Mononuclear cell (primary cell): Measurements from ENCODE around the gene BCAS3. TPM values are rescaled to one million over a fixed set of nuclear protein-coding genes. Genes with fewer than 3 reads are reported as not detected.

Experiments
- H3K27me3 ChIP-seq: 2 replicates; pipeline ENCODE4 v1.6.0; 2011; ENCODE audit warnings: low read length, control low read depth; ENCODE audit not compliant: insufficient read depth
- H3K4me1 ChIP-seq: 2 replicates; pipeline ENCODE4 v1.5.1; 2011; ENCODE audit warnings: mild to moderate bottlenecking, low read length, control low read depth; ENCODE audit not compliant: insufficient read depth
- H3K4me3 ChIP-seq: 2 replicates; pipeline ENCODE4 v1.5.1; 2011; ENCODE audit warnings: mild to moderate bottlenecking, low read length, moderate library complexity
- H3K9me3 ChIP-seq: 2 replicates; pipeline ENCODE4 v1.5.1; 2011; ENCODE audit warnings: low read depth, mild to moderate bottlenecking, control low read depth, low read length
- total RNA-seq: library from RNA; depleted of rRNA; stranded (reverse); fragments of >200 nt; gene quantifications from one replicate; pipeline ENCODE4 v1.2.3, GENCODE V29; 2012

BCAS3 gene
- total RNA-seq, 1 donor: 23.9 TPM

- Histone ChIP-seq H3K4me3 (no peak overlapping the region), H3K4me1 (no peaks in the 10 kb centered on the region), H3K27me3 (no peaks in the 10 kb centered on the region), H3K9me3 (no peaks in the 10 kb centered on the region)
Measured at GRCh38 chr17:60712675-60713074, 35.0 kb downstream of the BCAS3 start.

- Histone ChIP-seq H3K9me3 (no peaks in the 10 kb centered on the region), H3K4me3 (no peak overlapping the region), H3K4me1 (no peaks in the 10 kb centered on the region), H3K27me3 (no peaks in the 10 kb centered on the region)
Measured at GRCh38 chr17:60713608-60714007, 36.0 kb downstream of the BCAS3 start.

- no peak overlapping the region for H3K4me3 ChIP-seq
- no peaks in the 10 kb centered on the region for H3K9me3 ChIP-seq
- H3K27me3 ChIP-seq: no peaks in the 10 kb centered on the region
- H3K4me1 ChIP-seq: no peaks in the 10 kb centered on the region
Measured at GRCh38 chr17:60716766-60717165, 39.1 kb downstream of the BCAS3 start.

GRCh38 chr17:60717814-60718213 lies 40.2 kb downstream of the BCAS3 start:
- Histone ChIP-seq H3K4me3 (no peak overlapping the region), H3K4me1 (no peaks in the 10 kb centered on the region), H3K27me3 (no peaks in the 10 kb centered on the region), H3K9me3 (no peaks in the 10 kb centered on the region)

GRCh38 chr17:60720763-60721531 lies 43.3 kb downstream of the BCAS3 start:
- Histone ChIP-seq H3K9me3 (no peaks in the 10 kb centered on the region), H3K4me1 (no peaks in the 10 kb centered on the region)

GRCh38 chr17:60724647-60725046 lies 47.0 kb downstream of the BCAS3 start:
- H3K4me1 ChIP-seq: no peaks in the 10 kb centered on the region
- H3K4me3 ChIP-seq: no peak overlapping the region
- H3K9me3 ChIP-seq: no peaks in the 10 kb centered on the region
- no peaks in the 10 kb centered on the region for H3K27me3 ChIP-seq

More at GRCh38 chr17:60720763-60721531, 43.3 kb downstream of the BCAS3 start:
- no peak overlapping the region for H3K4me3 ChIP-seq
- no peaks in the 10 kb centered on the region for H3K27me3 ChIP-seq

GRCh38 chr17:60729854-60730253 lies 52.2 kb downstream of the BCAS3 start:
- no peaks in the 10 kb centered on the region for H3K27me3 ChIP-seq
- no peaks in the 10 kb centered on the region for H3K9me3 ChIP-seq
- no peak overlapping the region for H3K4me3 ChIP-seq
- H3K4me1 ChIP-seq: peaks cover 4% of the 10 kb centered on the region

DNA sequence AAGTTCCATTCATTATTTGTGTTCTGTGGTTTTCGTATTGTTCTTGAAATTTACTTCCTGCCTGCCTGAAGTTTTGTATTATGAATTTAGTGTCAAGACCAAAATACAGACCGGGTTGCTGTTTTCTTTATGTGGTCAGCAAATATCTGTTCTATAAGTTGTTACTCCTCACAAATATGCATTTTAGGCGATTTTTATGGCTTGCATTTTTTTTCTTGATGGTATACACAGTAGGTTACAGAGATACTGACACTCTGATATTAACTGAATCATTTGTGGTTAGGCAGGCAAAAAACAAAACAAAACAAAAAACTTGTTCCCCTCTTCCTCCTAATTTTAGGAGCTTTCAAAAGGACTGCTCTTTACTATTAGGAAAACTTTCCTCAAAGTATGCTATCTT lies 52.6 kb downstream of the BCAS3 start:
- no peaks in the 10 kb centered on the region for H3K27me3 ChIP-seq
- peaks cover 4% of the 10 kb centered on the region for H3K4me1 ChIP-seq
- no peak overlapping the region for H3K4me3 ChIP-seq
- H3K9me3 ChIP-seq: no peaks in the 10 kb centered on the region

GRCh38 chr17:60738287-60738686 lies 60.6 kb downstream of the BCAS3 start:
- Histone ChIP-seq H3K4me1 (no peaks in the 10 kb centered on the region), H3K27me3 (no peaks in the 10 kb centered on the region), H3K4me3 (no peak overlapping the region), H3K9me3 (no peaks in the 10 kb centered on the region)

DNA sequence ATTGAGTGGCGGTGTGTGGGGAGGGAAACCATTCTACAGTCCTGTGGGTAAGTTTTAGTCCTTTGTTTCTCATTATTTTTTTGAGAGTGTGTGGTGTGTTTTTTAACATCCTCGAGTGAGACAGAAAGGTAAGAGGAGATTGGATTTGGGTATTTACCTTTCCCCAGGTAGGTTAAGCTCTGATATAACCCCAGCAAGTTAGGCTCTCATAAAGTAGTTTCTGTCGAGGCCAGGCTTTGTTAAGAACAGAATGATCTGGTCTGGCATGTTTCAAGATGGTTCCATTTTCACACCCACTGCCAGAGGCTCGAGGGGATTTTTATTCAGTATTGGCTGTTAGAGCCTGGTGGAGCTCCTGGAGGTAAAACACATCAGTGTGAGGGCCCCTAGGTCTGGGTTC lies 62.9 kb downstream of the BCAS3 start:
- Histone ChIP-seq H3K4me1 (no peaks in the 10 kb centered on the region), H3K4me3 (no peak overlapping the region), H3K9me3 (no peaks in the 10 kb centered on the region), H3K27me3 (no peaks in the 10 kb centered on the region)

- H3K4me1 ChIP-seq: no peaks in the 10 kb centered on the region
- H3K9me3 ChIP-seq: no peaks in the 10 kb centered on the region
- H3K4me3 ChIP-seq: no peak overlapping the region
- no peaks in the 10 kb centered on the region for H3K27me3 ChIP-seq
Measured at GRCh38 chr17:60741031-60741430, 63.4 kb downstream of the BCAS3 start.

- Histone ChIP-seq H3K4me1 (no peaks in the 10 kb centered on the region), H3K4me3 (no peak overlapping the region), H3K27me3 (no peaks in the 10 kb centered on the region), H3K9me3 (no peaks in the 10 kb centered on the region)
Measured at GRCh38 chr17:60743282-60743681, 65.6 kb downstream of the BCAS3 start.

GRCh38 chr17:60743799-60744198 lies 66.1 kb downstream of the BCAS3 start:
- Histone ChIP-seq H3K9me3 (no peaks in the 10 kb centered on the region), H3K27me3 (no peaks in the 10 kb centered on the region), H3K4me1 (no peaks in the 10 kb centered on the region), H3K4me3 (no peak overlapping the region)

DNA sequence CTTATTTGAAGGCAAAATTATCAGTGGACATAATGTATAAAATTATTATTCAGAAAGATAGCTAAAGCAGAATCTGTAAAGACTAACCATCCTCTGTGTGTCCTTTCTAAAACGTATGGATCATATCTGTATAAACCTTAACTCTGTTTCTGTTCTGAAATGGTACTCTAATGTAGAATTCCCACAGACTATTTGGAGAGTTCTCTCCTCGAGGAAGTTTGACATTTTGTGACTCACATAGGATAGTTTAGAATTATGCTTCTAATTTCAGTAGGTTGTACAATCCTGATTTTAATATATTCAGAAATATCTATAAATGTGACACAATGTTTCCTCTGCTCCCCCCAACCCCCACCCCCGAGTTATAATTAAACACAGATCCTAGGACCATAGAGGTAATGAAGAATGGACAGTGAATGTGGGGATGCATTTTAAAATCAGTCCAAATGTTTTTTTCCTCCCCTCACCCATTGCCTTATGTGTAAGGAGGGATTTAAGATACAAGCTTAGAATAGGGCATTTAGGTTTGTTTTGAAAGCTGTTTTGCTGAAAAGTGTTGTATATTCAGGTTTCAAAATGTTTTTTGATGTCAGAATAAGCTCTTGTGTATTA lies 66.8 kb downstream of the BCAS3 start:
- Histone ChIP-seq H3K4me1 (no peaks in the 10 kb centered on the region), H3K9me3 (no peaks in the 10 kb centered on the region), H3K27me3 (no peaks in the 10 kb centered on the region), H3K4me3 (no peak overlapping the region)

DNA sequence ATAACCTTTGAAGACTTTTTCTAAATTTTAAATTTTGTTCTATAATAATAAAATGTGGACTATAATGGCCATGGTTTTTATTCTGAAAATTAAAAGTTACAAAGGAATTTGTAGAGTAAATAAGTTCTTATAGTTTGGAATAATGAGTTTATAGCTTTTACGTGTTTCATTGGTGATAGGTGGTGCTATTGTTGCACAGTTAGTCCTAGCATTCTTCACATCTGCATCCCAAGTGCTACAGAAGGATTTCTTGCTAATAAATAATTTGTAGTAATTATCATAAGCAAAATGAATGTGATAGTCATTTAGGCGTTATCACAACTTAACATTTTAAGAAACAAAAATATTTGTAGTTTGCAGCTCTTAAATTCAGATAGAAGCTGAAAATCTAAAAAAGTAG lies 67.9 kb downstream of the BCAS3 start:
- Histone ChIP-seq H3K27me3 (no peaks in the 10 kb centered on the region), H3K4me3 (no peak overlapping the region), H3K4me1 (no peaks in the 10 kb centered on the region), H3K9me3 (no peaks in the 10 kb centered on the region)
